GM12878 (cell line): ENCODE data around the gene PRDM16.

Source experiments
- BACH1 ChIP-seq: fragments of 450-650 bp; IDR thresholded peaks from 2 replicates; pipeline ENCODE4 v1.6.1; 2017; ENCODE audit warnings: mild to moderate bottlenecking, borderline replicate concordance
- EGR1 ChIP-seq, 2 experiments: IDR thresholded peaks; 1 replicate in 1 of 2; 2 replicates in 1 of 2; pipeline ENCODE4 v1.6.1; 2011 to 2012; ENCODE audit warnings: low read depth in 2 of 2, low read length in 2 of 2, borderline replicate concordance in 1 of 2, mild to moderate bottlenecking in 1 of 2, moderate library complexity in 1 of 2
- EZH2 ChIP-seq: IDR thresholded peaks from 2 replicates; pipeline ENCODE4 v1.6.1; 2012; ENCODE audit warnings: low read depth, mild to moderate bottlenecking, control low read depth, inconsistent platforms, low read length, borderline replicate concordance; ENCODE audit not compliant: control insufficient read depth
- FOXK2 ChIP-seq: fragments of 450-650 bp; IDR thresholded peaks from 2 replicates; pipeline ENCODE4 v1.6.1; 2017; ENCODE audit warnings: mild to moderate bottlenecking, moderate library complexity
- HDAC2 ChIP-seq: fragments of 200-600 bp; sonication (generic); IDR thresholded peaks from 2 replicates; pipeline ENCODE4 v1.6.1; 2017
- NBN ChIP-seq: fragments of 450-650 bp; IDR thresholded peaks from 2 replicates; pipeline ENCODE4 v1.6.1; 2016
- NR2C2 ChIP-seq: IDR thresholded peaks from 2 replicates; pipeline ENCODE4 v1.6.1; 2011; ENCODE audit warnings: borderline replicate concordance, low read depth; ENCODE audit not compliant: control insufficient read depth, insufficient read length
- POLR2A ChIP-seq: IDR thresholded peaks from 2 replicates; pipeline ENCODE4 v1.6.1; 2011; ENCODE audit warnings: low read depth, mild to moderate bottlenecking, low read length
- RAD21 ChIP-seq: IDR thresholded peaks from 2 replicates; pipeline ENCODE4 v1.6.1; 2011; ENCODE audit warnings: mild to moderate bottlenecking, low read depth, low read length, moderate library complexity; ENCODE audit not compliant: insufficient read depth
- RELA ChIP-seq: fragments of 450-650 bp; IDR thresholded peaks from 2 replicates; pipeline ENCODE4 v1.8.0; 2014; ENCODE audit warnings: borderline replicate concordance; ENCODE audit not compliant: partially characterized antibody
- RFX5 ChIP-seq: IDR thresholded peaks from 2 replicates; pipeline ENCODE4 v1.6.1; 2011; ENCODE audit warnings: low read depth, low read length, improper control_type of control experiment
- TF ChIP-seq, protein P1 (sequence below), 3 experiments: IDR thresholded peaks in 2 of 3; conservative IDR thresholded peaks in 1 of 3; 2 replicates each; pipeline ENCODE4 v1.5.1; 2011; ENCODE audit warnings: low read depth in 3 of 3, low read length in 3 of 3, mild to moderate bottlenecking in 3 of 3, control low read depth in 2 of 3, moderate library complexity in 2 of 3, inconsistent platforms in 1 of 3, mixed read lengths in 1 of 3; ENCODE audit not compliant: control insufficient read depth in 2 of 3, insufficient read depth in 1 of 3; ENCODE audit errors: extremely low read depth in 1 of 3
- TF ChIP-seq, protein P2 (sequence below): fragments of 450-650 bp; IDR thresholded peaks from 2 replicates; pipeline ENCODE4 v1.6.1; 2014; ENCODE audit warnings: mild to moderate bottlenecking

DNA sequence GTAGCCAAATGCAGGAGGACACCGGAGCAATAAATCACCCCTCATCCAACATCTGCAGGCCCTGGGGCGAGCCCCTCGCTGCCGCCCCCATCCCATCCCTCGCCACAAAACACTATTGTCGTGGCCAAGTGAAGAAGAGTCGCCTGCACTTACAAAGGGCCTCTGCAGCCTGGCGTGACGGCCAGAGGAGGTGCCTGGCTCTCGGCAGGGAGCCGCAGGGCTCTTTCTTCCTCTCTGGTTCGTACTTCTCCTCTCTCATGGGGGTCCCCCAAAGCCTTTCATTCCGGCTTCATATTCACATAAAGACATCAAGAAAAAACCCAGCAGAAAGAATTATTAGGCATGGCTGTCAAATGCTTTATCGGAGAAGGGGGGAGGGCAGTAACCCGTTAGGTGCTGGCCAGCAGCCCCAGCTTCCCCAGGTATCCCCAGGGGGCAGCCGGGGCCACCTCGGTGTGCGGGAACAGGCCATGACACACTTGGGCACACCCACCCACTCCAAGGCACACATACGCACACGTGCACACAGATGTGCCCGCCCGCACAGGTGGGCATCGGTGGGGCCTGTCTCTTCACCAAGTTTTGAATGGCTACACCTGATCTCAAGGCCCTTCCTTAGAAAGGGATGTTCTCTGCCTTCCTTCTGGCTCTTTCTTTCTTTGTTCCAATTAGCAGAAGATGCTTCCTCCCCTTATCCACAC is 149.1 kb downstream of the PRDM16 start:
- TF ChIP-seq RFX5 (no peak), NR2C2 (no peak), RAD21 (no peak), RELA (no peak), POLR2A (no peak), BACH1 (no peak), HDAC2 (no peak), EZH2 (no peak), FOXK2 (no peak), EGR1 (IDR thresholded peaks at IDR 0.05; ENCODE audit: borderline replicate concordance in 1 of 2, low read depth in 2 of 2, low read length in 2 of 2) (no peak), NBN (no peak)
- TF ChIP-seq, protein P1, sequence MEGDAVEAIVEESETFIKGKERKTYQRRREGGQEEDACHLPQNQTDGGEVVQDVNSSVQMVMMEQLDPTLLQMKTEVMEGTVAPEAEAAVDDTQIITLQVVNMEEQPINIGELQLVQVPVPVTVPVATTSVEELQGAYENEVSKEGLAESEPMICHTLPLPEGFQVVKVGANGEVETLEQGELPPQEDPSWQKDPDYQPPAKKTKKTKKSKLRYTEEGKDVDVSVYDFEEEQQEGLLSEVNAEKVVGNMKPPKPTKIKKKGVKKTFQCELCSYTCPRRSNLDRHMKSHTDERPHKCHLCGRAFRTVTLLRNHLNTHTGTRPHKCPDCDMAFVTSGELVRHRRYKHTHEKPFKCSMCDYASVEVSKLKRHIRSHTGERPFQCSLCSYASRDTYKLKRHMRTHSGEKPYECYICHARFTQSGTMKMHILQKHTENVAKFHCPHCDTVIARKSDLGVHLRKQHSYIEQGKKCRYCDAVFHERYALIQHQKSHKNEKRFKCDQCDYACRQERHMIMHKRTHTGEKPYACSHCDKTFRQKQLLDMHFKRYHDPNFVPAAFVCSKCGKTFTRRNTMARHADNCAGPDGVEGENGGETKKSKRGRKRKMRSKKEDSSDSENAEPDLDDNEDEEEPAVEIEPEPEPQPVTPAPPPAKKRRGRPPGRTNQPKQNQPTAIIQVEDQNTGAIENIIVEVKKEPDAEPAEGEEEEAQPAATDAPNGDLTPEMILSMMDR (IDR thresholded peaks at IDR 0.05 in 2 of 3, conservative IDR thresholded peaks at IDR 0.05 in 1 of 3; ENCODE audit: control insufficient read depth in 2 of 3, extremely low read depth in 1 of 3, insufficient read depth in 1 of 3, low read depth in 3 of 3, low read length in 3 of 3): no peak
- TF ChIP-seq, protein P2, sequence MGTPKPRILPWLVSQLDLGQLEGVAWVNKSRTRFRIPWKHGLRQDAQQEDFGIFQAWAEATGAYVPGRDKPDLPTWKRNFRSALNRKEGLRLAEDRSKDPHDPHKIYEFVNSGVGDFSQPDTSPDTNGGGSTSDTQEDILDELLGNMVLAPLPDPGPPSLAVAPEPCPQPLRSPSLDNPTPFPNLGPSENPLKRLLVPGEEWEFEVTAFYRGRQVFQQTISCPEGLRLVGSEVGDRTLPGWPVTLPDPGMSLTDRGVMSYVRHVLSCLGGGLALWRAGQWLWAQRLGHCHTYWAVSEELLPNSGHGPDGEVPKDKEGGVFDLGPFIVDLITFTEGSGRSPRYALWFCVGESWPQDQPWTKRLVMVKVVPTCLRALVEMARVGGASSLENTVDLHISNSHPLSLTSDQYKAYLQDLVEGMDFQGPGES: no peak
